Gastrocnemius medialis (tissue), 4 donors: ENCODE results near the gene FBXO7. TPM values are rescaled to one million over a fixed set of nuclear protein-coding genes. Genes with fewer than 3 reads are reported as not detected.

Source experiments
- ATAC-seq, 2 donors: fragments of 150-250 bp; one replicate each; pipeline ENCODE4 v1.9.1; 2016
- DNase-seq, 2 donors: peaks; one replicate each; pipeline ENCODE4 v3.0.0-alpha.2; 2019
- H3K27ac ChIP-seq, 4 donors: fragments of 200-600 bp; sonication (generic); 1 replicate in 1 of 4; 2 replicates in 3 of 4; pipeline ENCODE4 v1.5.1; 2016 to 2018; ENCODE audit warnings: mild to moderate bottlenecking in 2 of 4, moderate library complexity in 1 of 4
- H3K27me3 ChIP-seq, 3 donors: fragments of 200-600 bp; sonication (generic) in 2 of 3; 1 replicate in 1 of 3; 2 replicates in 2 of 3; pipeline versions ENCODE4 v1.5.1 to v1.6.0; 2016 to 2019; ENCODE audit warnings: mild to moderate bottlenecking in 1 of 3, moderate library complexity in 1 of 3
- H3K36me3 ChIP-seq, 2 donors: fragments of 200-600 bp; sonication (generic) in 1 of 2; one replicate each; pipeline ENCODE4 v1.5.1; 2017 to 2018
- H3K4me1 ChIP-seq, 2 donors: fragments of 200-600 bp; sonication (generic) in 1 of 2; one replicate each; pipeline ENCODE4 v1.5.1; 2016 to 2017; ENCODE audit warnings: mild to moderate bottlenecking in 2 of 2
- H3K4me3 ChIP-seq, 4 donors: fragments of 200-600 bp; sonication (generic) in 3 of 4; 1 replicate in 1 of 4; 2 replicates in 3 of 4; pipeline ENCODE4 v1.5.1; 2016 to 2019; ENCODE audit warnings: mild to moderate bottlenecking in 2 of 4
- H3K9me3 ChIP-seq, 3 donors: fragments of 200-600 bp; sonication (generic) in 2 of 3; 1 replicate in 1 of 3; 2 replicates in 2 of 3; pipeline ENCODE4 v1.5.1; 2016 to 2019
- POLR2A ChIP-seq, 2 donors: fragments of 450-650 bp; IDR thresholded peaks; one replicate each; pipeline ENCODE4 v1.6.1; 2017; ENCODE audit warnings: antibody characterized with exemption in 2 of 2, mild to moderate bottlenecking in 2 of 2, moderate library complexity in 2 of 2
- in situ Hi-C, 4 donors: fragments of 200-750 bp; cut with MboI; loops; one replicate each; pipeline versions ENCODE4 v1.15.0 to v1.8.0; 2017; ENCODE audit warnings: low sequenced_read_pairs in 4 of 4
- intact Hi-C: fragments of 100-400 bp; cut with DNase I; formaldehyde crosslinking; loops from one replicate; pipeline ENCODE4 v1.15.1; 2023; ENCODE audit warnings: low total_unique reads
- total RNA-seq, 4 donors: library from RNA; depleted of rRNA; stranded (reverse); fragments of >200 nt; gene quantifications; one replicate each; pipeline versions ENCODE4 v1.1.0 to v1.2.3, GENCODE V29; 2016
- TF ChIP-seq, protein P1 (sequence below), 5 experiments: fragments of 450-650 bp in 3 of 5; fragments of 200-600 bp in 2 of 5; sonication (generic) in 2 of 5; IDR thresholded peaks in 4 of 5; conservative IDR thresholded peaks in 1 of 5; 1 replicate in 4 of 5; 2 replicates in 1 of 5; pipeline ENCODE4 v1.5.1; 2016 to 2019; ENCODE audit warnings: antibody characterized with exemption in 5 of 5, mild to moderate bottlenecking in 3 of 5, moderate library complexity in 3 of 5

The FBXO7 gene
- total RNA-seq, 4 donors from 2014 or later = 30.6 to 40.7 (median 31.8) TPM

DNA sequence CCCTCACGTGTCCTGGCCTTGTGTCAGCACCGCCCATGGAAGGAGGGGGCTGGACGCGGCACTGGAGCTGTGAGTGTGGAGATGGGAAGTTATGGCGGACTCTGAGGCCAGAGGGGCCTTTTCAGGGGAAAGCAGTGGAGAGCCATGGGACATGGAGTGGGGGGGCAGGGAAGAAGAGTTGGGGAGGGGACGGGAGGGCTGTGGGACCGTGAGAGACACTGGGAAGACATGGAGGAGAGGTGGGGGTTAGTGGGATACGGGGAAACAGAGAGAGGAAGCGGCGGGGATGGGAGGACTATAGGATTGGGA, 58.2 kb downstream of the FBXO7 start:
- TF ChIP-seq, protein P1, sequence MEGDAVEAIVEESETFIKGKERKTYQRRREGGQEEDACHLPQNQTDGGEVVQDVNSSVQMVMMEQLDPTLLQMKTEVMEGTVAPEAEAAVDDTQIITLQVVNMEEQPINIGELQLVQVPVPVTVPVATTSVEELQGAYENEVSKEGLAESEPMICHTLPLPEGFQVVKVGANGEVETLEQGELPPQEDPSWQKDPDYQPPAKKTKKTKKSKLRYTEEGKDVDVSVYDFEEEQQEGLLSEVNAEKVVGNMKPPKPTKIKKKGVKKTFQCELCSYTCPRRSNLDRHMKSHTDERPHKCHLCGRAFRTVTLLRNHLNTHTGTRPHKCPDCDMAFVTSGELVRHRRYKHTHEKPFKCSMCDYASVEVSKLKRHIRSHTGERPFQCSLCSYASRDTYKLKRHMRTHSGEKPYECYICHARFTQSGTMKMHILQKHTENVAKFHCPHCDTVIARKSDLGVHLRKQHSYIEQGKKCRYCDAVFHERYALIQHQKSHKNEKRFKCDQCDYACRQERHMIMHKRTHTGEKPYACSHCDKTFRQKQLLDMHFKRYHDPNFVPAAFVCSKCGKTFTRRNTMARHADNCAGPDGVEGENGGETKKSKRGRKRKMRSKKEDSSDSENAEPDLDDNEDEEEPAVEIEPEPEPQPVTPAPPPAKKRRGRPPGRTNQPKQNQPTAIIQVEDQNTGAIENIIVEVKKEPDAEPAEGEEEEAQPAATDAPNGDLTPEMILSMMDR (IDR thresholded peaks at IDR 0.05 in 4 of 5, conservative IDR thresholded peaks at IDR 0.05 in 1 of 5) = no peak
- no peak for TF ChIP-seq POLR2A (IDR thresholded peaks at IDR 0.05)
- intact Hi-C loops = loop anchor here (2.0 kb wide), 1 partner anchor 86 kb away; no protein-coding TSS in a partner anchor
- H3K36me3 ChIP-seq = no peaks in the 10 kb centered on the region
- DNase-seq = peak in 1 of 2 donors; percentile 49
- in situ Hi-C loops = loop anchor here in 1 of 4 donors (25.0 kb wide), 1 partner anchor 255 kb away; no protein-coding TSS in a partner anchor
- peak overlapping the region; percentile 71 to 87 (median 78) for H3K27ac ChIP-seq
- peaks cover 17 to 33% of the 10 kb centered on the region in 2 donors for H3K4me1 ChIP-seq
- no peak for ATAC-seq
- H3K4me3 ChIP-seq = no peak overlapping the region
- no peaks in the 10 kb centered on the region for H3K9me3 ChIP-seq
- H3K27me3 ChIP-seq = no peaks in the 10 kb centered on the region

GRCh38 chr22:32533265-32534111, 58.9 kb downstream of the FBXO7 start:
- Histone ChIP-seq H3K4me3 (no peak overlapping the region), H3K9me3 (no peaks in the 10 kb centered on the region), H3K36me3 (no peaks in the 10 kb centered on the region), H3K4me1 (peaks cover 17 to 33% of the 10 kb centered on the region in 2 donors), H3K27ac (peak overlapping the region; percentile 71 to 87 (median 78)), H3K27me3 (no peaks in the 10 kb centered on the region)
- in situ Hi-C loops = loop anchor here in 1 of 4 donors (25.0 kb wide), 1 partner anchor 254 kb away; no protein-coding TSS in a partner anchor
- ATAC-seq (no peak), DNase-seq (no peak)
- intact Hi-C loops = loop anchor here (2.0 kb wide), 1 partner anchor 85 kb away; no protein-coding TSS in a partner anchor
- no peak for TF ChIP-seq POLR2A (IDR thresholded peaks at IDR 0.05)
- TF ChIP-seq, protein P1 (IDR thresholded peaks at IDR 0.05 in 4 of 5, conservative IDR thresholded peaks at IDR 0.05 in 1 of 5) = no peak

DNA sequence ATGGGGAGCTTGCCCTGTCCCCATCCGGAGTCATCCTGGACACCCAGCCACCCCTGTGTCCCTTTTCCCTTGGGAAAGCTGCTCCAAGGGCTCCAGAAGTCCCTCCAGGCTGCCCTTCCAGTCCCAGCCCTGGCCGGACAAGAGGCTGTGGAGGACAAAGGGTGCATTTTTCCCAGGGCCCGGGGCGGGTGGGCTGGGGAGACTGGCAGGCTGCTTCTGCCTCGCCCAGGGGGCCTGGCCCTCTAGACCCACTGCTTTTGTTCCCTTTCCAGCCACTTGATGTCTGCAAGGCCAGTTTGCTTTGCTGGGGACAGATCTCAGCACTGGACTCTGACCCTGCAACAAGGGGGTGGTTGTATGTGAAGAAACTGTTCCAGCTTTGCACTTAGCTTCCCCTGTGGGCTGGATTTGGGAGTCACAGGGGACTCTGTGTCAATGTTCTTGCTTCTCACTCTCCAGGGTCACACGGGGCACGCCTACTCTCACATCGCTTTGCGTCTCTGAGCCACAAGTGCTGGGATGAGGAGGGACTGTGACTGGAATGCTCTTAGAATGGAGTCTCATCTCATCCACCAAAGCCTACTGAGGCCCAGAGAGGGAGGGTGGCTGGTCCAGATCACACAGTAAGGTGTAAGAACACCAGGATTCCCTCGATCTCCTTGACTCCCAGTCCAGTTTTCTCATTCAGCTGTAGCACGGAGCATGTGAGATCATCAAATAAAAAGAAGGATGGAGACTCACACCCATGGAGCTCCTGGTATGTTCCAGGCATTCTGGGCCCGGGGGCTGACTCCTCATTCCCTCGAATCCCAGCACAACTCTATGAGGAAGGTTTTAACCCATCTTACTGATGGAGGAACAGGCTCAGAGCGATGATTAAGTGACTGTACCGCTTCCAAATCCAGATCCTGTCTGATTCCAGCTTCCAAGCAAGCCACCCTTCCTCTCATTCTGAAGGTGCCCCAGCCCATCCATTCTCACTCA, 59.9 kb downstream of the FBXO7 start:
- TF ChIP-seq, protein P1 (IDR thresholded peaks at IDR 0.05 in 4 of 5, conservative IDR thresholded peaks at IDR 0.05 in 1 of 5) = no peak
- DNase-seq (peak in 1 of 2 donors; percentile 41), ATAC-seq (peak; percentile 15 to 19)
- no peaks in the 10 kb centered on the region for H3K36me3 ChIP-seq
- H3K27me3 ChIP-seq = no peaks in the 10 kb centered on the region
- peak overlapping the region; percentile 71 to 87 (median 78) for H3K27ac ChIP-seq
- peaks cover 17 to 27% of the 10 kb centered on the region in 2 donors for H3K4me1 ChIP-seq
- in situ Hi-C loops (loop anchor here in 1 of 4 donors (25.0 kb wide), 1 partner anchor 253 kb away; no protein-coding TSS in a partner anchor), intact Hi-C loops (no loop called here)
- H3K9me3 ChIP-seq = no peaks in the 10 kb centered on the region
- H3K4me3 ChIP-seq = no peak overlapping the region

- no peaks in the 10 kb centered on the region for H3K36me3 ChIP-seq
- H3K27me3 ChIP-seq = no peaks in the 10 kb centered on the region
- DNase-seq (no peak), ATAC-seq (no peak)
- in situ Hi-C loops (loop anchor here in 1 of 4 donors (25.0 kb wide), 1 partner anchor 252 kb away; no protein-coding TSS in a partner anchor), intact Hi-C loops (no loop called here)
- H3K4me3 ChIP-seq = no peak overlapping the region
- peak overlapping the region in 3 of 4 donors; percentile 71 to 87 (median 80) for H3K27ac ChIP-seq
- no peaks in the 10 kb centered on the region for H3K9me3 ChIP-seq
- peaks cover 17 to 24% of the 10 kb centered on the region in 2 donors for H3K4me1 ChIP-seq
- TF ChIP-seq, protein P1 (IDR thresholded peaks at IDR 0.05 in 4 of 5, conservative IDR thresholded peaks at IDR 0.05 in 1 of 5) = no peak
- no peak for TF ChIP-seq POLR2A (IDR thresholded peaks at IDR 0.05)
Observed at GRCh38 chr22:32535531-32536190, 61.0 kb downstream of the FBXO7 start.
